PC-9 (cell line): ENCODE results near the gene JSRP1. TPM values are rescaled to one million over a fixed set of nuclear protein-coding genes. Genes with fewer than 3 reads are reported as not detected.

Experiments used
- BruUV-seq: library from RNA; stranded (reverse); fragments of 400-500 nt; replicated peaks from 2 replicates; lab custom pipeline; 2021; lab: Mats Ljungman, UMichigan
- CTCF ChIA-PET: fragments of 300-600 bp; sonication (Branson Sonifier 250); formaldehyde crosslinking; loops from one replicate; lab custom pipeline; 2022; ENCODE audit warnings: antibody characterized with exemption; lab: Charles Lee
- POLR2A ChIA-PET: fragments of 300-600 bp; sonication (Branson Sonifier 250); formaldehyde crosslinking; loops from one replicate; lab custom pipeline; 2022; ENCODE audit warnings: antibody characterized with exemption; ENCODE audit not compliant: unreplicated experiment; lab: Charles Lee
- DNase-seq, 2 experiments: peaks; one replicate each; pipeline versions ENCODE4 v3.0.0 to v3.0.0-alpha.2; 2015 to 2022; ENCODE audit warnings: mixed read lengths in 1 of 2
- H2AFZ ChIP-seq: fragments of 200-600 bp; sonication (generic); 2 replicates; pipeline ENCODE4 v1.8.1; 2017; ENCODE audit warnings: antibody characterized with exemption
- H3F3A ChIP-seq: fragments of 200-600 bp; sonication (generic); 2 replicates; pipeline ENCODE4 v1.8.1; 2017; ENCODE audit warnings: antibody characterized with exemption, mild to moderate bottlenecking, low read depth; ENCODE audit not compliant: insufficient read depth
- H3K27ac ChIP-seq: fragments of 200-600 bp; sonication (generic); 2 replicates; pipeline ENCODE4 v1.6.1; 2016; ENCODE audit warnings: mixed run types
- H3K27me3 ChIP-seq: fragments of 200-600 bp; sonication (generic); 2 replicates; pipeline ENCODE4 v1.6.1; 2016; ENCODE audit warnings: low read depth, mixed run types; ENCODE audit not compliant: insufficient read depth
- H3K36me3 ChIP-seq: fragments of 200-600 bp; sonication (generic); 2 replicates; pipeline ENCODE4 v1.6.1; 2016; ENCODE audit warnings: low read depth, mixed run types
- H3K4me1 ChIP-seq: fragments of 200-600 bp; sonication (generic); replicated peaks from 2 replicates; pipeline ENCODE4 v1.6.1; 2016; ENCODE audit warnings: mixed run types; ENCODE audit not compliant: insufficient read depth
- H3K4me2 ChIP-seq: fragments of 200-600 bp; sonication (generic); 2 replicates; pipeline ENCODE4 v1.6.1; 2017; ENCODE audit warnings: mixed run types
- H3K4me3 ChIP-seq: fragments of 200-600 bp; sonication (generic); 2 replicates; pipeline ENCODE4 v1.6.1; 2016; ENCODE audit warnings: mixed run types
- H3K79me2 ChIP-seq: fragments of 200-600 bp; sonication (generic); 2 replicates; pipeline ENCODE4 v1.6.1; 2017; ENCODE audit warnings: low read depth, mixed run types
- H3K9me2 ChIP-seq: fragments of 200-600 bp; sonication (generic); 2 replicates; pipeline ENCODE4 v1.8.1; 2017; ENCODE audit warnings: mild to moderate bottlenecking; ENCODE audit not compliant: insufficient read depth
- H3K9me3 ChIP-seq: fragments of 200-600 bp; sonication (generic); 2 replicates; pipeline ENCODE4 v1.8.1; 2016; ENCODE audit warnings: low read depth; ENCODE audit not compliant: insufficient read depth
- H4K20me1 ChIP-seq: fragments of 200-600 bp; sonication (generic); 2 replicates; pipeline ENCODE4 v1.8.1; 2017; ENCODE audit not compliant: insufficient read depth
- CTCF ChIP-seq: fragments of 200-600 bp; sonication (generic); conservative IDR thresholded peaks from 2 replicates; pipeline ENCODE4 v1.6.1; 2017; ENCODE audit warnings: mixed run types, antibody characterized with exemption, mild to moderate bottlenecking, moderate library complexity
- EZH2 ChIP-seq: fragments of 200-600 bp; sonication (generic); IDR thresholded peaks from 2 replicates; pipeline ENCODE4 v1.8.0; 2017; ENCODE audit warnings: antibody characterized with exemption, low read depth
- intact Hi-C: fragments of 100-400 bp; cut with micrococcal nuclease; formaldehyde crosslinking; loops from one replicate; pipeline ENCODE4 v1.10.0; 2022; ENCODE audit not compliant: unreplicated experiment
- total RNA-seq: library from RNA; stranded (reverse); gene quantifications from 2 replicates; pipeline ENCODE4 v1.2.3, GENCODE V29; 2021

The JSRP1 gene
- total RNA-seq, 1 experiment from 2014 or later, result 1.1 TPM

- BruUV-seq, result no TSS peak
- intact Hi-C loops, result no loop called here
- Histone ChIP-seq H3K4me1 (peaks cover 15% of the 10 kb centered on the region; the same call in 1 of the 2 replicates), H3K4me3 (peak overlapping the region; percentile 88), H4K20me1 (peaks cover 37% of the 10 kb centered on the region), H3K27me3 (no peaks in the 10 kb centered on the region), H3K4me2 (peak overlapping the region; percentile 87), H3K79me2 (peaks cover 50% of the 10 kb centered on the region), H3K36me3 (peaks cover 6% of the 10 kb centered on the region; the same call in 1 of the 2 replicates), H3K9me2 (no peaks in the 10 kb centered on the region), H3F3A (peaks cover 32% of the 10 kb centered on the region), H3K27ac (peak overlapping the region; percentile 69), H2AFZ (no peak overlapping the region), H3K9me3 (no peaks in the 10 kb centered on the region)
- DNase-seq, result peak in 1 of 2 experiments; percentile 52
- TF ChIP-seq EZH2, result no peak
- TF ChIP-seq CTCF, result no peak
- ChIA-PET CTCF (no interaction called here), POLR2A (no interaction called here)
Observed at GRCh38 chr19:2270423-2271233, 14.4 kb upstream of the JSRP1 start.

GRCh38 chr19:2270157-2270422, 13.9 kb upstream of the JSRP1 start:
- CTCF ChIA-PET, result no interaction called here
- no peak for DNase-seq
- no TSS peak for BruUV-seq
- peaks cover 37% of the 10 kb centered on the region for H4K20me1 ChIP-seq
- H3K4me3 ChIP-seq, result peak overlapping the region; percentile 88
- H3F3A ChIP-seq, result peaks cover 32% of the 10 kb centered on the region
- TF ChIP-seq CTCF (no peak), EZH2 (no peak)
- H3K36me3 ChIP-seq, result peaks cover 6% of the 10 kb centered on the region; the same call in 1 of the 2 replicates
- no peaks in the 10 kb centered on the region for H3K27me3 ChIP-seq
- H2AFZ ChIP-seq, result no peak overlapping the region
- no peaks in the 10 kb centered on the region for H3K9me3 ChIP-seq
- intact Hi-C loops, result no loop called here
- H3K4me1 ChIP-seq, result peaks cover 15% of the 10 kb centered on the region; the same call in 1 of the 2 replicates
- peak overlapping the region; percentile 56 for H3K4me2 ChIP-seq
- peaks cover 50% of the 10 kb centered on the region for H3K79me2 ChIP-seq
- no peaks in the 10 kb centered on the region for H3K9me2 ChIP-seq
- POLR2A ChIA-PET, result no interaction called here
- peak overlapping the region; percentile 69 for H3K27ac ChIP-seq

- Histone ChIP-seq H4K20me1 (peaks cover 34% of the 10 kb centered on the region), H3K4me3 (peak overlapping the region; percentile 88), H3K27ac (peak overlapping the region; percentile 69; the same call in 1 of the 2 replicates), H3F3A (peaks cover 31% of the 10 kb centered on the region), H3K4me2 (peak overlapping the region; percentile 75), H3K79me2 (peaks cover 49% of the 10 kb centered on the region), H3K4me1 (peaks cover 15% of the 10 kb centered on the region; the same call in 1 of the 2 replicates), H2AFZ (peak overlapping the region; percentile 73; the same call in 1 of the 2 replicates), H3K9me3 (no peaks in the 10 kb centered on the region), H3K36me3 (peaks cover 6% of the 10 kb centered on the region; the same call in 1 of the 2 replicates), H3K9me2 (no peaks in the 10 kb centered on the region), H3K27me3 (no peaks in the 10 kb centered on the region)
- BruUV-seq, result TSS peak; percentile 80
- intact Hi-C loops, result no loop called here
- ChIA-PET POLR2A (interaction anchor here (0.7 kb wide), 1 partner anchor 110 kb away, joined by 4 read pairs; no protein-coding TSS in a partner anchor), CTCF (no interaction called here)
- no peak for TF ChIP-seq CTCF
- TF ChIP-seq EZH2, result no peak
- DNase-seq, result peak; percentile 77 to 94
Observed at GRCh38 chr19:2269244-2270156, 13.3 kb upstream of the JSRP1 start.
